ENCODE results near the gene PCDHAC2.

DNA sequence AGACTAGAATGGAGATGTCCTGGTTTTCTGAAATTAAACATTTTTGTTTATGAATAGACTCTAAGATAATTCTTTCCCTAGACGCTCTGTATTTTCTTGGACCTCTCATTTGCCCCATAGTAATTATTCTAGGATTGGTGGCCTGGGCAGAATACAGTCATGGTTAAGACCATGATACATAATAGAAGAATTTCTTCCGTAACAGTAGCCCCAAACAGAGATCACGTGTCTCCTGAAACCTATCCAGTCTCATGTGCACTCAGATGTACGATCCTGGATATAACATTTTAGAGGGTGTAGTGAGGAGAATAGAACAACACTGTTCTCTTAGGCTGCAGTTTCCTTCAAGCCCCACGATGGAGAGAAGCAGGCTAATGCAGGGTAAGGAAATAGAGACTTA lies 22.3 kb downstream of the PCDHAC2 start:
- TF ChIP-seq TAF1 (IDR thresholded peaks at IDR 0.05; ENCODE audit: low read depth, low read length), result no peak
- TF ChIP-seq POLR2A (IDR thresholded peaks at IDR 0.05; ENCODE audit: low read depth, low read length), result no peak
- TF ChIP-seq POLR2AphosphoS5 (IDR thresholded peaks at IDR 0.05; ENCODE audit: low read depth, low read length), result no peak
- TF ChIP-seq SPI1 (IDR thresholded peaks at IDR 0.05; ENCODE audit: low read depth, low read length), result no peak
- TF ChIP-seq PAX5 (IDR thresholded peaks at IDR 0.05; ENCODE audit: insufficient read depth, low read length, severe bottlenecking), result no peak
- TF ChIP-seq POU2F2 (IDR thresholded peaks at IDR 0.05; ENCODE audit: low read depth, low read length), result no peak
